OCI-LY3 (cell line): ENCODE results near the gene SMCO2.

Experiments used
- EZH2phosphoT487 ChIP-seq: fragments of 200-600 bp; shearing (Covaris generic); IDR thresholded peaks from 2 replicates; pipeline ENCODE4 v1.6.1; 2018; ENCODE audit warnings: antibody characterized with exemption, mixed run types, low read depth
- TF ChIP-seq, protein P1 (sequence below): fragments of 200-600, 300-600 bp; sonication (generic); IDR thresholded peaks from 2 replicates; pipeline ENCODE4 v1.5.1; 2014; ENCODE audit warnings: antibody characterized with exemption, low read length, low read depth

- TF ChIP-seq, protein P1, sequence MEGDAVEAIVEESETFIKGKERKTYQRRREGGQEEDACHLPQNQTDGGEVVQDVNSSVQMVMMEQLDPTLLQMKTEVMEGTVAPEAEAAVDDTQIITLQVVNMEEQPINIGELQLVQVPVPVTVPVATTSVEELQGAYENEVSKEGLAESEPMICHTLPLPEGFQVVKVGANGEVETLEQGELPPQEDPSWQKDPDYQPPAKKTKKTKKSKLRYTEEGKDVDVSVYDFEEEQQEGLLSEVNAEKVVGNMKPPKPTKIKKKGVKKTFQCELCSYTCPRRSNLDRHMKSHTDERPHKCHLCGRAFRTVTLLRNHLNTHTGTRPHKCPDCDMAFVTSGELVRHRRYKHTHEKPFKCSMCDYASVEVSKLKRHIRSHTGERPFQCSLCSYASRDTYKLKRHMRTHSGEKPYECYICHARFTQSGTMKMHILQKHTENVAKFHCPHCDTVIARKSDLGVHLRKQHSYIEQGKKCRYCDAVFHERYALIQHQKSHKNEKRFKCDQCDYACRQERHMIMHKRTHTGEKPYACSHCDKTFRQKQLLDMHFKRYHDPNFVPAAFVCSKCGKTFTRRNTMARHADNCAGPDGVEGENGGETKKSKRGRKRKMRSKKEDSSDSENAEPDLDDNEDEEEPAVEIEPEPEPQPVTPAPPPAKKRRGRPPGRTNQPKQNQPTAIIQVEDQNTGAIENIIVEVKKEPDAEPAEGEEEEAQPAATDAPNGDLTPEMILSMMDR = no peak
- TF ChIP-seq EZH2phosphoT487 = no peak
Observed at GRCh38 chr12:27521981-27522380, 75.4 kb downstream of the SMCO2 start.
